Parathyroid adenoma (tissue), 2 donors: Measurements from ENCODE around the gene ATL1.

Source experiments
- H2AFZ ChIP-seq: fragments of 300-600 bp; sonication (generic); one replicate; pipeline ENCODE4 v1.7.0; 2017; ENCODE audit warnings: antibody characterized with exemption, mild to moderate bottlenecking
- H3K27ac ChIP-seq: fragments of 300-600 bp; sonication (generic); one replicate; pipeline ENCODE4 v1.7.0; 2017
- H3K27me3 ChIP-seq: fragments of 300-600 bp; sonication (generic); one replicate; pipeline ENCODE4 v1.7.0; 2017; ENCODE audit warnings: low read length; ENCODE audit not compliant: control insufficient read depth, insufficient read depth
- H3K36me3 ChIP-seq: fragments of 300-600 bp; sonication (generic); one replicate; pipeline ENCODE4 v1.7.0; 2017; ENCODE audit warnings: low read length; ENCODE audit not compliant: control insufficient read depth, insufficient read depth
- H3K4me1 ChIP-seq: fragments of 300-600 bp; sonication (generic); one replicate; pipeline ENCODE4 v1.7.0; 2017; ENCODE audit warnings: control low read depth
- H3K4me2 ChIP-seq: fragments of 300-600 bp; sonication (generic); one replicate; pipeline ENCODE4 v1.7.0; 2017; ENCODE audit warnings: low read length
- H3K4me3 ChIP-seq: fragments of 300-600 bp; sonication (generic); one replicate; pipeline ENCODE4 v1.7.0; 2017; ENCODE audit warnings: low read depth, low read length
- H3K79me2 ChIP-seq: fragments of 300-600 bp; sonication (generic); one replicate; pipeline ENCODE4 v1.7.0; 2017; ENCODE audit warnings: control low read depth
- H3K9ac ChIP-seq: fragments of 300-600 bp; sonication (generic); one replicate; pipeline ENCODE4 v1.7.0; 2017; ENCODE audit warnings: mild to moderate bottlenecking
- H3K9me3 ChIP-seq: fragments of 300-600 bp; sonication (generic); one replicate; pipeline ENCODE4 v1.7.0; 2017; ENCODE audit warnings: low read length; ENCODE audit not compliant: control insufficient read depth
- TF ChIP-seq, protein P1 (sequence below): fragments of 300-600 bp; sonication (generic); IDR thresholded peaks from one replicate; pipeline ENCODE4 v1.7.0; 2017; ENCODE audit warnings: antibody characterized with exemption, mild to moderate bottlenecking
- donor health status: primary hyperparathyroidism.

ATL1 gene

GRCh38 chr14:50541159-50541567, 18.8 kb upstream of the ATL1 start:
- H3K36me3 ChIP-seq = no peaks in the 10 kb centered on the region
- no peak overlapping the region for H3K27ac ChIP-seq
- H3K4me2 ChIP-seq = no peak overlapping the region
- no peak overlapping the region for H3K4me3 ChIP-seq
- TF ChIP-seq, protein P1, sequence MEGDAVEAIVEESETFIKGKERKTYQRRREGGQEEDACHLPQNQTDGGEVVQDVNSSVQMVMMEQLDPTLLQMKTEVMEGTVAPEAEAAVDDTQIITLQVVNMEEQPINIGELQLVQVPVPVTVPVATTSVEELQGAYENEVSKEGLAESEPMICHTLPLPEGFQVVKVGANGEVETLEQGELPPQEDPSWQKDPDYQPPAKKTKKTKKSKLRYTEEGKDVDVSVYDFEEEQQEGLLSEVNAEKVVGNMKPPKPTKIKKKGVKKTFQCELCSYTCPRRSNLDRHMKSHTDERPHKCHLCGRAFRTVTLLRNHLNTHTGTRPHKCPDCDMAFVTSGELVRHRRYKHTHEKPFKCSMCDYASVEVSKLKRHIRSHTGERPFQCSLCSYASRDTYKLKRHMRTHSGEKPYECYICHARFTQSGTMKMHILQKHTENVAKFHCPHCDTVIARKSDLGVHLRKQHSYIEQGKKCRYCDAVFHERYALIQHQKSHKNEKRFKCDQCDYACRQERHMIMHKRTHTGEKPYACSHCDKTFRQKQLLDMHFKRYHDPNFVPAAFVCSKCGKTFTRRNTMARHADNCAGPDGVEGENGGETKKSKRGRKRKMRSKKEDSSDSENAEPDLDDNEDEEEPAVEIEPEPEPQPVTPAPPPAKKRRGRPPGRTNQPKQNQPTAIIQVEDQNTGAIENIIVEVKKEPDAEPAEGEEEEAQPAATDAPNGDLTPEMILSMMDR = no peak
- H3K27me3 ChIP-seq = no peaks in the 10 kb centered on the region
- no peaks in the 10 kb centered on the region for H3K4me1 ChIP-seq
- H3K9ac ChIP-seq = no peak overlapping the region
- H3K9me3 ChIP-seq = no peaks in the 10 kb centered on the region
- H3K79me2 ChIP-seq = no peaks in the 10 kb centered on the region
- no peak overlapping the region for H2AFZ ChIP-seq

- TF ChIP-seq, protein P1 = peak; percentile 55
- no peaks in the 10 kb centered on the region for H3K4me1 ChIP-seq
- H3K9me3 ChIP-seq = no peaks in the 10 kb centered on the region
- no peaks in the 10 kb centered on the region for H3K79me2 ChIP-seq
- H2AFZ ChIP-seq = no peak overlapping the region
- H3K9ac ChIP-seq = no peak overlapping the region
- no peak overlapping the region for H3K4me3 ChIP-seq
- H3K27me3 ChIP-seq = no peaks in the 10 kb centered on the region
- H3K4me2 ChIP-seq = no peak overlapping the region
- no peak overlapping the region for H3K27ac ChIP-seq
- no peaks in the 10 kb centered on the region for H3K36me3 ChIP-seq
Measured at GRCh38 chr14:50542941-50543418, 17.0 kb upstream of the ATL1 start.

DNA sequence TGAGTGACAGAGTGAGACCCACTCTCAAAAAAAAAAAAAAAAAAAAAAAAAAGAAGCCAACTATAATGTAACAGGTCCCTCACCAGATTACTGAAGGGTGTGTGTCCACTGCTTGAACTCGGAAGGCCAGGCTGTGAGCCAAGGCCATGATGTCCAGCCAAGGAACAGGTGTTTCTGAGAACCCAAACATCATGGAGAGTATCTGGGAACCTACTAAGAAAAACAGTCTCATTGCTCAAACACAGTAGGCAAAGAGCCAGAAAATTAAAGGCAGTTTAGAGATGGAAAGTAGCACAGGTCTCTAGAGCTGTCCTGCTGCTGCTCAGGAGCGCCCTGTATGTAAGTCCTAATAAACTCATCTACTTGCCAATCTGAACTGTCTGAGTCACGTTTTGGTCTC, 15.0 kb upstream of the ATL1 start:
- Histone ChIP-seq H3K79me2 (no peaks in the 10 kb centered on the region), H2AFZ (no peak overlapping the region), H3K4me2 (no peak overlapping the region), H3K36me3 (no peaks in the 10 kb centered on the region), H3K27ac (no peak overlapping the region), H3K4me1 (no peaks in the 10 kb centered on the region), H3K4me3 (no peak overlapping the region), H3K27me3 (no peaks in the 10 kb centered on the region), H3K9me3 (no peaks in the 10 kb centered on the region), H3K9ac (no peak overlapping the region)
- TF ChIP-seq, protein P1 = no peak

GRCh38 chr14:50545618-50546017, 14.3 kb upstream of the ATL1 start:
- no peak overlapping the region for H3K27ac ChIP-seq
- no peaks in the 10 kb centered on the region for H3K27me3 ChIP-seq
- TF ChIP-seq, protein P1 = no peak
- H3K4me2 ChIP-seq = no peak overlapping the region
- no peak overlapping the region for H2AFZ ChIP-seq
- no peak overlapping the region for H3K4me3 ChIP-seq
- no peaks in the 10 kb centered on the region for H3K9me3 ChIP-seq
- H3K79me2 ChIP-seq = no peaks in the 10 kb centered on the region
- no peak overlapping the region for H3K9ac ChIP-seq
- H3K4me1 ChIP-seq = no peaks in the 10 kb centered on the region
- H3K36me3 ChIP-seq = no peaks in the 10 kb centered on the region

- H3K27ac ChIP-seq = no peak overlapping the region
- H3K27me3 ChIP-seq = no peaks in the 10 kb centered on the region
- no peaks in the 10 kb centered on the region for H3K4me1 ChIP-seq
- H3K4me2 ChIP-seq = no peak overlapping the region
- no peaks in the 10 kb centered on the region for H3K36me3 ChIP-seq
- H2AFZ ChIP-seq = no peak overlapping the region
- H3K4me3 ChIP-seq = no peak overlapping the region
- H3K9ac ChIP-seq = no peak overlapping the region
- H3K79me2 ChIP-seq = no peaks in the 10 kb centered on the region
- no peaks in the 10 kb centered on the region for H3K9me3 ChIP-seq
- TF ChIP-seq, protein P1 = no peak
Measured at GRCh38 chr14:50550294-50550693, 9.7 kb upstream of the ATL1 start.
